ENCODE results near the gene VTA1.

- TF ChIP-seq CTCF (IDR thresholded peaks at IDR 0.05), result no peak
- TF ChIP-seq POLR2A (IDR thresholded peaks at IDR 0.05), result no peak
These were observed 104.9 kb downstream of the VTA1 start for GRCh38 chr6:142251930-142252445.

Measured in esophagus squamous epithelium (tissue), 4 donors.